Naive thymus-derived CD8-positive, alpha-beta T cell (primary cell): ENCODE data around the gene TMEM175. TPM values are rescaled to one million over a fixed set of nuclear protein-coding genes. Genes with fewer than 3 reads are reported as not detected.
"Not testable (repeated sequence)": the region's sequence is repeated elsewhere in the genome, so short reads cannot be mapped to it uniquely, and the experiment has no call there.

Source experiments
- ATAC-seq, 2 donors: fragments of 150-1000 bp; cut with Tn5 transposase in 1 of 2; sonication (Bioruptor Pico), chemical (Tn5 transposase) in 1 of 2; 1 replicate in 1 of 2; 2 replicates in 1 of 2; pipeline ENCODE4 v1.10.0; 2021; ENCODE audit warnings: mild to moderate bottlenecking in 2 of 2, moderate library complexity in 2 of 2
- POLR2A ChIA-PET: fragments of 350-600 bp; sonication (Branson Sonifier 250); formaldehyde crosslinking; loops from one replicate; lab custom pipeline; 2021; ENCODE audit warnings: antibody characterized with exemption; lab: Charles Lee
- DNase-seq, 10 donors: peaks; one replicate each; pipeline versions ENCODE4 v3.0.0 to v3.0.0-alpha.2; 2020 to 2022
- H3K27ac Mint-ChIP-seq, 10 donors: one replicate each; pipeline ENCODE4 v1.8.0; 2020 to 2022; ENCODE audit warnings: mild to moderate bottlenecking in 10 of 10, mixed read lengths in 10 of 10, moderate library complexity in 4 of 10, inconsistent platforms in 1 of 10
- H3K27me3 Mint-ChIP-seq, 5 donors: one replicate each; pipeline ENCODE4 v1.8.0; 2021 to 2022; ENCODE audit warnings: mixed read lengths in 5 of 5
- H3K36me3 Mint-ChIP-seq, 3 donors: one replicate each; pipeline ENCODE4 v1.8.0; 2020 to 2022; ENCODE audit warnings: mixed read lengths in 3 of 3, mild to moderate bottlenecking in 2 of 3, inconsistent platforms in 1 of 3
- H3K4me1 Mint-ChIP-seq, 4 donors: one replicate each; pipeline ENCODE4 v1.8.0; 2021 to 2022; ENCODE audit warnings: mixed read lengths in 4 of 4
- H3K4me3 Mint-ChIP-seq, 10 donors: one replicate each; pipeline ENCODE4 v1.8.0; 2020 to 2022; ENCODE audit warnings: mild to moderate bottlenecking in 10 of 10, mixed read lengths in 10 of 10, moderate library complexity in 6 of 10, inconsistent platforms in 1 of 10
- H3K9me3 Mint-ChIP-seq, 9 donors: one replicate each; pipeline ENCODE4 v1.8.0; 2020 to 2022; ENCODE audit warnings: mixed read lengths in 9 of 9, mild to moderate bottlenecking in 3 of 9, inconsistent platforms in 1 of 9, moderate library complexity in 1 of 9
- polyA plus RNA-seq, 3 donors: library from polyadenylated mRNA; unstranded; fragments of 300-500 nt; fragmentation: Illumina TruSeq; gene quantifications; one replicate each; pipeline ENCODE4 v1.2.3, GENCODE V29; 2021
- total RNA-seq, 8 experiments: library from RNA in 2 of 8; stranded (reverse) in 2 of 8; gene quantifications; one replicate each; pipeline ENCODE4 v1.2.3 and lab custom pipeline; 2021 to 2026

The TMEM175 gene
- total and polyA plus RNA-seq, 5 experiments from 2014 or later, result 6.4 to 72.9 (median 14.7) TPM

DNA sequence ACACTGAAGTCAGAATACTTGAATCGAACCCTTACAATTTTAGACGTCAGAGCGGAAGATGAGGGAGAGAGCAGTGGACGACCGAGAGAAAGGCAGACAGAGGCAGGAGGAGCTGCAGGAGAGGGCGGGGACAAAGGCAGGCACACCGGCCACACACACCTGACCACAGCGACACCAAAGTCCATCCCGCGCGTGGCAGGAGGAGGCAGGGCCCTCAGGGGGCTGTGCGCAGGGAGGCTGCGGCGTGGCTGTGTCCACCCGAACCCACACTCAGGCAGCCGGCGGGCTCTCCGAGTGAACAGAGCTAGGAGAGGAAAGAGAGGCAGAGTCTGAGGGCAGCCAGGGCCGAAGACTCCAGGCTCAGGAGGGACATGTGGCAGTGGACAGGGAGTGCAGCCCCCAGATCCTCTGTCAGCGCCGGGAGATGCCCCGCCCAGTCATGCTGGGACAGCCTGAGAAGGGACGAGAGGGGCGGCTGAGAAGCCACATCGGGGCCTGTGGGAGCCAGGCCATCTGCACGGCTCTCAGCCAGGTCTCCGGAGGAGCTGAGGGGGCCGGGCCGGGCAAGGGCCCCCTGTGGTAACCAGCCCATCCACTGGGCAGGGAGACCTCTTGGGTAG lies 20.3 kb upstream of the TMEM175 start:
- Mint-ChIP-seq H3K4me1 (peaks cover 23 to 31% (median 24%) of the 10 kb centered on the region in 4 donors), H3K36me3 (peaks cover 0 to 36% (median 5%) of the 10 kb centered on the region in 3 donors), H3K9me3 (no peaks in the 10 kb centered on the region), H3K27ac (peak overlapping the region in 2 of 10 donors; percentile 20 to 73), H3K27me3 (no peaks in the 10 kb centered on the region), H3K4me3 (peak overlapping the region in 1 of 10 donors; percentile 62)
- POLR2A ChIA-PET, result no interaction called here
- DNase-seq, result peak in 1 of 10 donors; percentile 45
- ATAC-seq, result no peak

- Mint-ChIP-seq H3K4me1 (peaks cover 28 to 36% (median 31%) of the 10 kb centered on the region in 4 donors), H3K27me3 (no peaks in the 10 kb centered on the region), H3K4me3 (no peak overlapping the region), H3K9me3 (peaks cover 0 to 3% (median 0%) of the 10 kb centered on the region in 9 donors), H3K36me3 (peaks cover 0 to 36% (median 5%) of the 10 kb centered on the region in 3 donors), H3K27ac (peak overlapping the region in 1 of 10 donors; percentile 3)
- POLR2A ChIA-PET, result interaction anchor here (1.4 kb wide), 1 partner anchor 19 kb away, joined by 3 read pairs; the partner anchor contains the start of genes GAK and TMEM175
- ATAC-seq (no peak), DNase-seq (peak in 1 of 10 donors; percentile 37)
These were observed 19.5 kb upstream of the TMEM175 start for GRCh38 chr4:912548-913279.

- Mint-ChIP-seq H3K4me3 (no peak overlapping the region), H3K36me3 (peaks cover 3 to 33% (median 5%) of the 10 kb centered on the region in 3 donors), H3K4me1 (peaks cover 29 to 39% (median 36%) of the 10 kb centered on the region in 4 donors), H3K27ac (no peak overlapping the region), H3K27me3 (no peaks in the 10 kb centered on the region), H3K9me3 (peaks cover 0 to 6% (median 0%) of the 10 kb centered on the region in 9 donors)
- ATAC-seq, result no peak
- DNase-seq, result no peak
- POLR2A ChIA-PET, result interaction anchor here (1.4 kb wide), 1 partner anchor 19 kb away, joined by 3 read pairs; the partner anchor contains the start of genes GAK and TMEM175
These were observed 19.0 kb upstream of the TMEM175 start for GRCh38 chr4:913280-913618.

DNA sequence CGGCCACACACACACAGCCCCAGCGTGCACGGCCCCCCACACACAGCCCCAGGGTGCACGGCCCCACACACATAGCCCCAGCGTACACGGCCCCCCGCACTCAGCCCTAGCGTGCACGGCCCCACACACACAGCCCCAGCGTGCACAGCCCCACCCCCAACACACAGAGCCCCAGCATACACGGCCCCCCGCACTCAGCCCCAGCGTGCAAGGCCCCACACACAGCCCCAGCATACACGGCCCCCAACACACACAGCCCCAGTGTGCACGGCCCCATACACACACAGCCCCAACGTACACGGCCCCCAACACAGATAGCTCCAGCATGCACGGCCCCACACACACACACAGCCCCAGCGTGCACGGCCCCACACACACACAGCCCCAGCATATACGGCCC lies 17.7 kb upstream of the TMEM175 start:
- Mint-ChIP-seq H3K9me3 (peaks cover 0 to 7% (median 0%) of the 10 kb centered on the region in 9 donors), H3K36me3 (peaks cover 3 to 25% (median 4%) of the 10 kb centered on the region in 3 donors), H3K27ac (peak overlapping the region in 3 of 10 donors; percentile 39 to 73 (median 73)), H3K4me1 (peaks cover 32 to 45% (median 43%) of the 10 kb centered on the region in 4 donors), H3K4me3 (peak overlapping the region in 5 of 10 donors; percentile 24 to 87 (median 74)), H3K27me3 (no peaks in the 10 kb centered on the region)
- POLR2A ChIA-PET, result no interaction called here
- ATAC-seq, result no peak
- peak in 1 of 10 donors; percentile 13 for DNase-seq

DNA sequence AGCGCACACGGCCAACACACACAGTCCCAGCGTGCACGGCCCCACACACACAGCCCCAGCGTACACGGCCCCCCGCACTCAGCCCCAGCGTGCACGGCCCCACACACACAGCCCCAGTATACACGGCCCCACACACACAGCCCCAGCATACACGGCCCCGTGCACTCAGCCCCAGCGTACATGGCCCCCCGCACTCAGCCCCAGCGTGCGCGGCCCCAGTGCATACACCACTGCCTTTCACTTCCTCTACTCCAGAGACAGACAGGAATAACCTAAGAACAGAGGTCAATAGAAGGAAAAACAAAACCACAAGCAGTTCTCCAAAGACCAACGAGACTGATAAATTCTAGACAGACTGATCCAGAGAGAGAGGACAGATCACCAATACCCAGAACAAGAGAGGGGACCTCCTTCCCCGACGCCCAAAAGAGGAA lies 17.2 kb upstream of the TMEM175 start:
- Mint-ChIP-seq H3K36me3 (peaks cover 3 to 24% (median 4%) of the 10 kb centered on the region in 3 donors), H3K4me1 (peaks cover 35 to 49% (median 48%) of the 10 kb centered on the region in 4 donors), H3K4me3 (peak overlapping the region; percentile 62 to 87 (median 78)), H3K27me3 (no peaks in the 10 kb centered on the region), H3K9me3 (peaks cover 0 to 7% (median 0%) of the 10 kb centered on the region in 9 donors), H3K27ac (peak overlapping the region; percentile 41 to 93 (median 77))
- DNase-seq (peak in 1 of 10 donors; percentile 42), ATAC-seq (peak; percentile 41 to 53)
- POLR2A ChIA-PET, result no interaction called here

DNA sequence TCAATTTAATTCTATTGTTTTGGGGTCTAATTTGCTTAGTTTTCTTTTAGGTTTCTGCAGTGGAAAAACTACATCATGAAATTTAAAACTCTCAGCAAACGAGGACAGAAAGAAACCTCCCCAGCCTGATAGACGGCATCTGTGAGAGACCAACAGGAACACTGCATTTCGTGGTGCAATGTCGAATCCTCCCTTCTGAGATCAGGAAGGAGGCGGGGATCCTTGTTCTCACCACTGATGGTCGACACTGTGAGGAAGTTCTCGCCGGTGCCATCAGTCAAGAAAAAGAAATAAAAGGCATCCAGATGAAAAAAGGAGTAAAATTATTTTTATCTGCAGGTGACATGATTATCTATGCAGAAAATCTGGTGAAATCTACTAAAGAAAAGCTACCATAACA lies 16.7 kb upstream of the TMEM175 start:
- POLR2A ChIA-PET, result no interaction called here

GRCh38 chr4:917466-917865 lies 14.8 kb upstream of the TMEM175 start:
- no peak for DNase-seq
- POLR2A ChIA-PET, result no interaction called here
- peaks cover 0 to 20% (median 4%) of the 10 kb centered on the region in 3 donors for H3K36me3 Mint-ChIP-seq
- peak overlapping the region in 2 of 10 donors; percentile 2 to 3 for H3K27ac Mint-ChIP-seq
- H3K4me1 Mint-ChIP-seq, result peaks cover 43 to 71% (median 64%) of the 10 kb centered on the region in 4 donors
- H3K27me3 Mint-ChIP-seq, result no peaks in the 10 kb centered on the region
- no peak overlapping the region for H3K4me3 Mint-ChIP-seq
- ATAC-seq, result no peak
- peaks cover 0 to 7% (median 0%) of the 10 kb centered on the region in 9 donors for H3K9me3 Mint-ChIP-seq

More for the DNA sequence above, 16.7 kb upstream of the TMEM175 start:
- H3K4me1 Mint-ChIP-seq, result peaks cover 37 to 52% (median 51%) of the 10 kb centered on the region in 4 donors
- ATAC-seq (peak; percentile 80 to 95), DNase-seq (peak in 4 of 10 donors; percentile 19 to 34 (median 28))
- peaks cover 3 to 25% (median 4%) of the 10 kb centered on the region in 3 donors for H3K36me3 Mint-ChIP-seq
- peaks cover 0 to 7% (median 0%) of the 10 kb centered on the region in 9 donors for H3K9me3 Mint-ChIP-seq
- peak overlapping the region; percentile 62 to 87 (median 78) for H3K4me3 Mint-ChIP-seq
- no peaks in the 10 kb centered on the region for H3K27me3 Mint-ChIP-seq
- peak overlapping the region in 9 of 10 donors; percentile 41 to 93 (median 76) for H3K27ac Mint-ChIP-seq

GRCh38 chr4:917992-918391 lies 14.3 kb upstream of the TMEM175 start:
- peak overlapping the region in 1 of 10 donors; percentile 30 for H3K4me3 Mint-ChIP-seq
- DNase-seq (no peak), ATAC-seq (no peak)
- H3K27ac Mint-ChIP-seq, result peak overlapping the region in 2 of 10 donors; percentile 45 to 80
- POLR2A ChIA-PET, result no interaction called here
- H3K27me3 Mint-ChIP-seq, result no peaks in the 10 kb centered on the region
- peaks cover 0 to 7% (median 0%) of the 10 kb centered on the region in 9 donors for H3K9me3 Mint-ChIP-seq
- H3K36me3 Mint-ChIP-seq, result peaks cover 0 to 19% (median 4%) of the 10 kb centered on the region in 3 donors
- H3K4me1 Mint-ChIP-seq, result peaks cover 45 to 76% (median 67%) of the 10 kb centered on the region in 4 donors

DNA sequence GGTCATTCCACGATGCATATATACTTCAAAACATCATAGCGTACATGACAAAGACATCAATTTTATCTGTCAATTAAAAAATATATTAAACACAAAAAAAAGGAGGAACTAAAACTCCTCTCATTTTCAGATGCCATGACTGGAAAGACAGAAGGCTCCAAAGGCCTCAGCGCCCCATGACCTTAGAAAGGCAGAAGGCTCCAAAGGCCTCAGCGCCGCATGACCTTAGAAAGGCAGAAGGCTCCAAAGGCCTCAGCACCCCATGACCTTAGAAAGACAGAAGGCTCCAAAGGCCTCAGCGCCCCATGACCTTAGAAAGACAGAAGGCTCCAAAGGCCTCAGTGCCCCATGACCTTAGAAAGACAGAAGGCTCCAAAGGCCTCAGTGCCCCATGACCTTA lies 13.7 kb upstream of the TMEM175 start:
- POLR2A ChIA-PET, H3K4me3 Mint-ChIP-seq, H3K9me3 Mint-ChIP-seq, H3K27me3 Mint-ChIP-seq, H3K27ac Mint-ChIP-seq, ATAC-seq, DNase-seq: not testable (repeated sequence)
- peaks cover 0 to 19% (median 4%) of the 10 kb centered on the region in 3 donors for H3K36me3 Mint-ChIP-seq
- peaks cover 45 to 82% (median 71%) of the 10 kb centered on the region in 4 donors for H3K4me1 Mint-ChIP-seq

DNA sequence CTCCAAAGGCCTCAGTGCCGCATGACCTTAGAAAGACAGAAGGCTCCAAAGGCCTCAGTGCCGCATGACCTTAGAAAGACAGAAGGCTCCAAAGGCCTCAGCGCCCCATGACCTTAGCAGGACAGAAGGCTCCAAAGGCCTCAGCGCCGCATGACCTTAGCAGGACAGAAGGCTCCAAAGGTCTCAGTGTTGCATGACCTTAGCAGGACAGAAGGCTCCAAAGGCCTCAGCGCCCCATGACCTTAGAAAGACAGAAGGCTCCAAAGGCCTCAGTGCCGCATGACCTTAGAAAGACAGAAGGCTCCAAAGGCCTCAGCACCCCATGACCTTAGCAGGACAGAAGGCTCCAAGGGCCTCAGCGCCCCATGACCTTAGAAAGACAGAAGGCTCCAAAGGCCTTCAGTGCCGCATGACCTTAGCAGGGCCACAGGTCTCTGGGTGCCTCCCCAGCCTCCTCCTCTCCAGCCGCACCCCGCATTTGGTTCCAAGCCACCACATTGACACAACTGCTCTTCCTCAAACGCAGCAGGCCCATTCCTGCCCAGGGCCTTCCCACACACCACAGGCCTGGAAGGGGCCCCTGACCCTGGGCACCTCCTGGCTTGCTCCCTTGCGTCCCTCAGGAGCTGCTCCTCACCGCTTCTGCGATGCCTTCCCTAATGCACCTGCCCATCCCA lies 13.1 kb upstream of the TMEM175 start:
- H3K4me1 Mint-ChIP-seq, result peaks cover 46 to 87% (median 72%) of the 10 kb centered on the region in 4 donors
- H3K9me3 Mint-ChIP-seq, ATAC-seq, DNase-seq, POLR2A ChIA-PET, H3K27me3 Mint-ChIP-seq, H3K4me3 Mint-ChIP-seq: not testable (repeated sequence)
- H3K36me3 Mint-ChIP-seq, result peaks cover 0 to 20% (median 4%) of the 10 kb centered on the region in 3 donors
- peak overlapping the region in 2 of 10 donors; percentile 26 to 40 for H3K27ac Mint-ChIP-seq

DNA sequence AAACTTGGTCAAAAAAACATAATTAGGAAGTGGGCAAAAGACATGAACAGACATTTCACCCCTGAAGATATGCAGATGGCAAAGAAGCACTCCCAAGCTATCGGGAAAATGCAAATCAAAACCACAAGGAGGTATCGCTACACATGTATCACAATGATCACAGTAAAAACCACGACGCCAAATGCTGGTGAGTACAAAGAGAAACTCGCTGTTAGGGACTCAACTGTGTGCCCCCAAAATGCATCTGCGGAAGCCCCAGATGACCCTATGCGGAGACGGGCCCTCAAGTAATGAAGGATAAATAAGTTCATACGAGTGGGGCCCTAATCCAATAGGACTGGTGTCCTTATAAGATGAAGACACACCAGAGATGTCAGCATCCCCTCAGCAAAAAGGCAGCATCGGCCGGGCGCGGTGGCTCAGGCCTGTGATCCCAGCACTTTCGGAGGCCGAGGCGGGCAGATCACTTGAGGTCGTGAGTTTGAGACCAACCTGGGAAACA lies 10.4 kb upstream of the TMEM175 start:
- H3K27me3 Mint-ChIP-seq, result no peaks in the 10 kb centered on the region
- H3K36me3 Mint-ChIP-seq, result peaks cover 0 to 24% (median 4%) of the 10 kb centered on the region in 3 donors
- H3K4me1 Mint-ChIP-seq, result peaks cover 45 to 87% (median 74%) of the 10 kb centered on the region in 4 donors
- peak overlapping the region in 5 of 10 donors; percentile 11 to 32 (median 22) for H3K4me3 Mint-ChIP-seq
- POLR2A ChIA-PET, result interaction anchor here (1.1 kb wide), 1 partner anchor 10 kb away, joined by 3 read pairs; the partner anchor contains the start of gene GAK
- DNase-seq (no peak), ATAC-seq (peak in 1 of 2 donors; percentile 22)
- peak overlapping the region in 9 of 10 donors; percentile 12 to 91 (median 46) for H3K27ac Mint-ChIP-seq
- H3K9me3 Mint-ChIP-seq, result peaks cover 0 to 7% (median 0%) of the 10 kb centered on the region in 9 donors
